SK-N-SH (cell line): Measurements from ENCODE around the gene CDIPT.

Source experiments
- CHD2 ChIP-seq: fragments of 150-350 bp; IDR thresholded peaks from 2 replicates; pipeline ENCODE4 v1.6.1; 2018; ENCODE audit warnings: low read length; ENCODE audit not compliant: partially characterized antibody
- ELF1 ChIP-seq: IDR thresholded peaks from 2 replicates; pipeline ENCODE4 v1.4.0; 2012
- EP300 ChIP-seq, 2 experiments: IDR thresholded peaks; 2 replicates each; pipeline versions ENCODE4 v1.4.0 to v1.6.1; 2012; ENCODE audit warnings: borderline replicate concordance in 1 of 2, low read depth in 1 of 2, low read length in 1 of 2
- EZH2phosphoT487 ChIP-seq: fragments of 200-600 bp; sonication (generic); IDR thresholded peaks from 2 replicates; pipeline ENCODE4 v1.6.1; 2017; ENCODE audit warnings: low read depth, mixed run types, mild to moderate bottlenecking, antibody characterized with exemption, moderate library complexity, borderline replicate concordance
- JUND ChIP-seq: IDR thresholded peaks from 2 replicates; pipeline ENCODE4 v1.4.0; 2012
- MXI1 ChIP-seq: IDR thresholded peaks from 2 replicates; pipeline ENCODE4 v1.6.1; 2012; ENCODE audit warnings: mild to moderate bottlenecking, low read depth, low read length, improper control_type of control experiment
- POLR2AphosphoS5 ChIP-seq: IDR thresholded peaks from 2 replicates; pipeline ENCODE4 v1.6.1; 2012; ENCODE audit warnings: low read depth, low read length
- RAD21 ChIP-seq: IDR thresholded peaks from 2 replicates; pipeline ENCODE4 v1.6.1; 2012; ENCODE audit warnings: mild to moderate bottlenecking, low read length
- SIN3A ChIP-seq: IDR thresholded peaks from 2 replicates; pipeline ENCODE4 v1.6.1; 2012; ENCODE audit warnings: low read depth, mild to moderate bottlenecking, low read length, moderate library complexity, borderline replicate concordance
- TAF1 ChIP-seq: IDR thresholded peaks from 2 replicates; pipeline ENCODE4 v1.6.1; 2012; ENCODE audit warnings: low read depth, mild to moderate bottlenecking, low read length, moderate library complexity, borderline replicate concordance
- ZBTB33 ChIP-seq: IDR thresholded peaks from 2 replicates; pipeline ENCODE4 v1.4.0; 2012; ENCODE audit warnings: low read depth, borderline replicate concordance
- TF ChIP-seq, protein P1 (sequence below): fragments of 200-600 bp; sonication (generic); IDR thresholded peaks from 2 replicates; pipeline ENCODE4 v1.6.1; 2017; ENCODE audit warnings: antibody characterized with exemption, mild to moderate bottlenecking, moderate library complexity
- TF ChIP-seq, protein P2 (sequence below): IDR thresholded peaks from 2 replicates; pipeline ENCODE4 v1.4.0; 2012; ENCODE audit warnings: low read depth, borderline replicate concordance
- TF ChIP-seq, protein P3 (sequence below): fragments of 150-350 bp; IDR thresholded peaks from 2 replicates; pipeline ENCODE4 v1.6.1; 2017; ENCODE audit warnings: antibody characterized with exemption, low read length, low read depth, borderline replicate concordance

DNA sequence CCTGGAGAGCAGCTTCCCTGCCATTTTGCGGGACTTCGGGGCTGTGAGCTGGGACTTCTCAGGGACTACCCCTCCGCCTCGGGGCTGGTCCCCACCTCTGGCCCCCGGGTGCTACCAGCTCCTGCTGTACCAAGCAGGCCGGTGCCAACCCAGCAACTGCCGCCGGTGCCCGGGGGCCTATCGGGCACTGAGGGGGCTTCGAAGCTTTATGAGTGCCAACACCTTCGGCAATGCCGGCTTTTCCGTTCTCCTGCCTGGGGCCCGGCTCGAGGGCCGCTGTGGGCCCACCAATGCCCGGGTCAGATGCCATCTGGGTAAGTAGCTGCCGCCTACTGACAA lies 38.5 kb upstream of the CDIPT start:
- TF ChIP-seq, protein P1, sequence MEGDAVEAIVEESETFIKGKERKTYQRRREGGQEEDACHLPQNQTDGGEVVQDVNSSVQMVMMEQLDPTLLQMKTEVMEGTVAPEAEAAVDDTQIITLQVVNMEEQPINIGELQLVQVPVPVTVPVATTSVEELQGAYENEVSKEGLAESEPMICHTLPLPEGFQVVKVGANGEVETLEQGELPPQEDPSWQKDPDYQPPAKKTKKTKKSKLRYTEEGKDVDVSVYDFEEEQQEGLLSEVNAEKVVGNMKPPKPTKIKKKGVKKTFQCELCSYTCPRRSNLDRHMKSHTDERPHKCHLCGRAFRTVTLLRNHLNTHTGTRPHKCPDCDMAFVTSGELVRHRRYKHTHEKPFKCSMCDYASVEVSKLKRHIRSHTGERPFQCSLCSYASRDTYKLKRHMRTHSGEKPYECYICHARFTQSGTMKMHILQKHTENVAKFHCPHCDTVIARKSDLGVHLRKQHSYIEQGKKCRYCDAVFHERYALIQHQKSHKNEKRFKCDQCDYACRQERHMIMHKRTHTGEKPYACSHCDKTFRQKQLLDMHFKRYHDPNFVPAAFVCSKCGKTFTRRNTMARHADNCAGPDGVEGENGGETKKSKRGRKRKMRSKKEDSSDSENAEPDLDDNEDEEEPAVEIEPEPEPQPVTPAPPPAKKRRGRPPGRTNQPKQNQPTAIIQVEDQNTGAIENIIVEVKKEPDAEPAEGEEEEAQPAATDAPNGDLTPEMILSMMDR = no peak
- TF ChIP-seq RAD21 (no peak), SIN3A (no peak), JUND (no peak), TAF1 (no peak), EZH2phosphoT487 (no peak), EP300 (IDR thresholded peaks at IDR 0.05; ENCODE audit: borderline replicate concordance in 1 of 2, low read depth in 1 of 2, low read length in 1 of 2) (no peak), CHD2 (no peak), ELF1 (no peak), POLR2AphosphoS5 (no peak), MXI1 (no peak), ZBTB33 (no peak)
- TF ChIP-seq, protein P2, sequence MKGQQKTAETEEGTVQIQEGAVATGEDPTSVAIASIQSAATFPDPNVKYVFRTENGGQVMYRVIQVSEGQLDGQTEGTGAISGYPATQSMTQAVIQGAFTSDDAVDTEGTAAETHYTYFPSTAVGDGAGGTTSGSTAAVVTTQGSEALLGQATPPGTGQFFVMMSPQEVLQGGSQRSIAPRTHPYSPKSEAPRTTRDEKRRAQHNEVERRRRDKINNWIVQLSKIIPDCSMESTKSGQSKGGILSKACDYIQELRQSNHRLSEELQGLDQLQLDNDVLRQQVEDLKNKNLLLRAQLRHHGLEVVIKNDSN = no peak
- TF ChIP-seq, protein P3, sequence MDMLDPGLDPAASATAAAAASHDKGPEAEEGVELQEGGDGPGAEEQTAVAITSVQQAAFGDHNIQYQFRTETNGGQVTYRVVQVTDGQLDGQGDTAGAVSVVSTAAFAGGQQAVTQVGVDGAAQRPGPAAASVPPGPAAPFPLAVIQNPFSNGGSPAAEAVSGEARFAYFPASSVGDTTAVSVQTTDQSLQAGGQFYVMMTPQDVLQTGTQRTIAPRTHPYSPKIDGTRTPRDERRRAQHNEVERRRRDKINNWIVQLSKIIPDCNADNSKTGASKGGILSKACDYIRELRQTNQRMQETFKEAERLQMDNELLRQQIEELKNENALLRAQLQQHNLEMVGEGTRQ = no peak
